HCT116 (cell line): ENCODE results near the gene CDH2. TPM values are rescaled to one million over a fixed set of nuclear protein-coding genes. Genes with fewer than 3 reads are reported as not detected.

ENCODE experiments used
- ATAC-seq: fragments of 200-7000 bp; cut with Tn5 transposase; 2 replicates; pipeline ENCODE4 v1.9.1; 2020; ENCODE audit warnings: mild to moderate bottlenecking, moderate library complexity
- Bru-seq: library from RNA; stranded (reverse); fragments of 400-500 nt; gene quantifications from one replicate; lab custom pipeline; 2021; lab: Mats Ljungman, UMichigan
- BruChase-seq, 2 experiments: library from RNA; stranded (reverse); fragments of 400-500 nt; gene quantifications; one replicate each; lab custom pipeline; 2021; lab: Mats Ljungman, UMichigan
- BruUV-seq: library from RNA; stranded (reverse); fragments of 400-500 nt; replicated peaks from 2 replicates; lab custom pipeline; 2021; lab: Mats Ljungman, UMichigan
- CTCF ChIA-PET: fragments of 300-600 bp; sonication (Branson Sonifier 250); formaldehyde crosslinking; loops from one replicate; lab custom pipeline; 2021; ENCODE audit warnings: antibody characterized with exemption; lab: Charles Lee
- POLR2A ChIA-PET: fragments of 300-600, 350-600 bp; sonication (Branson Sonifier 250); formaldehyde crosslinking; loops from one replicate; lab custom pipeline; 2021; ENCODE audit warnings: antibody characterized with exemption; lab: Charles Lee
- RAD21 ChIA-PET, 2 experiments: fragments of 300-600 bp; sonication (Branson Sonifier 250); formaldehyde crosslinking; loops; one replicate each; lab custom pipeline; 2023; ENCODE audit warnings: low total read pairs in 2 of 2; ENCODE audit not compliant: uncharacterized antibody in 2 of 2, unreplicated experiment in 2 of 2, low non-redundant PET in 1 of 2; lab: Charles Lee
- DNase-seq: peaks from one replicate; pipeline ENCODE4 v3.0.0-alpha.2; 2010; ENCODE audit warnings: low read depth, low spot score
- H2AFZ ChIP-seq: fragments of 200-600 bp; shearing (Covaris generic), sonication (generic); 2 replicates; pipeline ENCODE4 v1.6.1; 2017; ENCODE audit warnings: low read depth, mixed run types, mixed read lengths, antibody characterized with exemption, low read length; ENCODE audit not compliant: poor library complexity, severe bottlenecking
- H3K27ac ChIP-seq: 2 replicates; pipeline ENCODE4 v1.5.1; 2012; ENCODE audit warnings: low read depth, low read length
- H3K27me3 ChIP-seq: fragments of 200-600 bp; sonication (generic); 2 replicates; pipeline ENCODE4 v1.6.1; 2016; ENCODE audit warnings: mixed run types, low read length, mixed read lengths; ENCODE audit not compliant: insufficient read depth
- H3K36me3 ChIP-seq, 2 experiments: fragments of 200-500 bp in 1 of 2; fragments of 200-600 bp in 1 of 2; sonication (Bioruptor generic) in 1 of 2; sonication (generic) in 1 of 2; 2 replicates each; pipeline versions ENCODE4 v1.5.1 to v1.6.1; 2014 to 2016; ENCODE audit warnings: low read length in 2 of 2, inconsistent platforms in 1 of 2, mixed read lengths in 1 of 2, mixed run types in 1 of 2; ENCODE audit not compliant: insufficient read depth in 2 of 2, control insufficient read depth in 1 of 2
- H3K4me1 ChIP-seq, 2 experiments: fragments of 200-600 bp in 1 of 2; sonication (generic) in 1 of 2; 2 replicates each; pipeline versions ENCODE4 v1.5.1 to v1.6.1; 2012 to 2017; ENCODE audit warnings: low read length in 2 of 2, inconsistent platforms in 1 of 2, mild to moderate bottlenecking in 1 of 2, mixed read lengths in 1 of 2, mixed run types in 1 of 2, moderate library complexity in 1 of 2; ENCODE audit not compliant: insufficient read depth in 2 of 2, control insufficient read depth in 1 of 2
- H3K4me2 ChIP-seq: fragments of 200-600 bp; sonication (generic); 2 replicates; pipeline ENCODE4 v1.6.1; 2017; ENCODE audit warnings: mixed run types, low read length, mixed read lengths
- H3K4me3 ChIP-seq, 2 experiments: fragments of 200-600 bp in 1 of 2; sonication (generic) in 1 of 2; replicated peaks in 1 of 2; 2 replicates each; pipeline ENCODE4 v1.5.1; 2011 to 2016; ENCODE audit warnings: low read length in 2 of 2, control low read depth in 1 of 2, low read depth in 1 of 2, mild to moderate bottlenecking in 1 of 2, mixed read lengths in 1 of 2, mixed run types in 1 of 2
- H3K79me2 ChIP-seq: fragments of 200-600 bp; sonication (generic); 2 replicates; pipeline ENCODE4 v1.6.1; 2017; ENCODE audit warnings: mild to moderate bottlenecking, mixed run types, low read length, moderate library complexity, mixed read lengths; ENCODE audit not compliant: insufficient read depth
- H3K9ac ChIP-seq: fragments of 200-600 bp; sonication (generic); 2 replicates; pipeline ENCODE4 v1.6.1; 2016; ENCODE audit warnings: low read length, mixed read lengths
- H3K9me2 ChIP-seq: fragments of 200-600 bp; sonication (generic), shearing (Covaris generic); 2 replicates; pipeline ENCODE4 v1.6.1; 2017; ENCODE audit warnings: mixed run types, mild to moderate bottlenecking, moderate library complexity; ENCODE audit not compliant: insufficient read depth
- H3K9me3 ChIP-seq, 2 experiments: fragments of 200-500 bp in 1 of 2; fragments of 200-600 bp in 1 of 2; sonication (Bioruptor generic) in 1 of 2; sonication (generic) in 1 of 2; 2 replicates each; pipeline ENCODE4 v1.6.1; 2014 to 2017; ENCODE audit warnings: low read length in 2 of 2, mixed read lengths in 2 of 2, inconsistent platforms in 1 of 2, low read depth in 1 of 2, mild to moderate bottlenecking in 1 of 2, mixed run types in 1 of 2, moderate library complexity in 1 of 2; ENCODE audit not compliant: control insufficient read depth in 1 of 2, insufficient read depth in 1 of 2
- H4K20me1 ChIP-seq: fragments of 200-600 bp; sonication (generic), shearing (Covaris generic); 2 replicates; pipeline ENCODE4 v1.6.1; 2017; ENCODE audit warnings: mixed run types, mild to moderate bottlenecking, moderate library complexity; ENCODE audit not compliant: insufficient read depth
- ATF3 ChIP-seq: IDR thresholded peaks from 2 replicates; pipeline ENCODE4 v1.6.1; 2012
- CBX3 ChIP-seq: IDR thresholded peaks from 2 replicates; pipeline ENCODE4 v1.6.1; 2012; ENCODE audit warnings: low read depth
- CTCF ChIP-seq, 3 experiments: fragments of 200-600 bp in 1 of 3; sonication (generic) in 1 of 3; IDR thresholded peaks in 2 of 3; conservative IDR thresholded peaks in 1 of 3; 2 replicates each; pipeline ENCODE4 v1.5.1; 2012 to 2017; ENCODE audit warnings: low read depth in 2 of 3, low read length in 2 of 3, antibody characterized with exemption in 1 of 3, borderline replicate concordance in 1 of 3, control low read depth in 1 of 3, mild to moderate bottlenecking in 1 of 3, mixed read lengths in 1 of 3, mixed run types in 1 of 3, moderate library complexity in 1 of 3; ENCODE audit not compliant: insufficient read depth in 1 of 3
- EGR1 ChIP-seq: IDR thresholded peaks from 2 replicates; pipeline ENCODE4 v1.6.1; 2012; ENCODE audit warnings: low read depth
- EZH2 ChIP-seq: fragments of 200-600 bp; sonication (generic); IDR thresholded peaks from 2 replicates; pipeline ENCODE4 v1.6.1; 2017; ENCODE audit warnings: antibody characterized with exemption, mixed run types
- EZH2phosphoT487 ChIP-seq: fragments of 200-600 bp; IDR thresholded peaks from 2 replicates; pipeline ENCODE4 v1.6.1; 2018; ENCODE audit warnings: antibody characterized with exemption, borderline replicate concordance
- JUND ChIP-seq: IDR thresholded peaks from 2 replicates; pipeline ENCODE4 v1.6.1; 2012
- POLR2A ChIP-seq: IDR thresholded peaks from 2 replicates; pipeline ENCODE4 v1.7.0; 2011; ENCODE audit warnings: borderline replicate concordance; ENCODE audit not compliant: insufficient read depth, insufficient read length; ENCODE audit errors: extremely low read depth
- POLR2AphosphoS5 ChIP-seq: IDR thresholded peaks from 2 replicates; pipeline ENCODE4 v1.6.1; 2011; ENCODE audit warnings: mild to moderate bottlenecking, low read depth, low read length, moderate library complexity
- REST ChIP-seq: IDR thresholded peaks from 2 replicates; pipeline ENCODE4 v1.6.1; 2012; ENCODE audit warnings: low read depth
- SIN3A ChIP-seq: IDR thresholded peaks from 2 replicates; pipeline ENCODE4 v1.6.1; 2012; ENCODE audit warnings: low read depth
- SP1 ChIP-seq: IDR thresholded peaks from 2 replicates; pipeline ENCODE4 v1.6.1; 2012; ENCODE audit warnings: low read depth
- SRF ChIP-seq: IDR thresholded peaks from 2 replicates; pipeline ENCODE4 v1.6.1; 2012; ENCODE audit warnings: low read depth
- TCF7L2 ChIP-seq: IDR thresholded peaks from 2 replicates; pipeline ENCODE4 v1.7.0; 2011; ENCODE audit warnings: borderline replicate concordance, inconsistent platforms; ENCODE audit not compliant: insufficient read depth, insufficient read length; ENCODE audit errors: extremely low read depth
- YY1 ChIP-seq: IDR thresholded peaks from 2 replicates; pipeline ENCODE4 v1.6.1; 2011; ENCODE audit warnings: low read length, low read depth, moderate library complexity, mild to moderate bottlenecking; ENCODE audit not compliant: insufficient replicate concordance; ENCODE audit errors: extremely low read depth
- ZBTB33 ChIP-seq: IDR thresholded peaks from 2 replicates; pipeline ENCODE4 v1.6.1; 2011; ENCODE audit warnings: mild to moderate bottlenecking, low read length, moderate library complexity; ENCODE audit not compliant: insufficient replicate concordance; ENCODE audit errors: extremely low read depth
- ZFX ChIP-seq: fragments of 450-650 bp; IDR thresholded peaks from 2 replicates; pipeline ENCODE4 v1.6.1; 2017
- ZNF274 ChIP-seq: fragments of 200-500 bp; sonication (Bioruptor generic); IDR thresholded peaks from 2 replicates; pipeline ENCODE4 v1.6.1; 2014; ENCODE audit warnings: mild to moderate bottlenecking, low read depth, low read length, inconsistent platforms
- intact Hi-C: fragments of 100-400 bp; cut with micrococcal nuclease; formaldehyde crosslinking; loops from 2 replicates; pipeline ENCODE4 v1.10.0; 2022
- long read RNA-seq: library from polyadenylated mRNA; unstranded; transcript quantifications from one replicate; pipeline ENCODE4 v2.0.0, GENCODE V29; 2021; ENCODE audit not compliant: unreplicated experiment
- polyA plus RNA-seq: library from polyadenylated mRNA; unstranded; fragments of >200 nt; gene quantifications from 2 replicates; pipeline ENCODE4 v1.2.1, GENCODE V29; 2012; ENCODE audit warnings: missing spikeins
- total RNA-seq: library from RNA; stranded (reverse); gene quantifications from one replicate; pipeline ENCODE4 v1.2.1, GENCODE V29; 2021; ENCODE audit not compliant: unreplicated experiment

CDH2 gene
- total RNA-seq: 0.15 TPM
- not detected in 2 replicates for polyA plus RNA-seq
- percentile 2 among the genes with signal in this experiment for Bru-seq, nascent RNA
- BruChase-seq, experiment 1, labeled RNA remaining after a 6-hour chase: percentile 3 among the genes with signal in this experiment
- BruChase-seq, experiment 2, labeled RNA remaining after a 2-hour chase: percentile 7 among the genes with signal in this experiment
- long read RNA-seq: 0 reads

- DNase-seq: no peak
- Histone ChIP-seq H3K9me2 (no peaks in the 10 kb centered on the region), H3K9me3 (peaks cover 0 to 4% of the 10 kb centered on the region in 2 experiments; a peak in 1 of 4 replicates), H3K36me3 (no peaks in the 10 kb centered on the region), H3K27me3 (no peaks in the 10 kb centered on the region), H3K27ac (no peak within 1 kb of the TSS), H3K9ac (no peak within 1 kb of the TSS), H3K4me1 (no peaks in the 10 kb centered on the region), H3K4me3 (no peak within 1 kb of the TSS), H3K79me2 (no peaks in the 10 kb centered on the region), H2AFZ (no peak within 1 kb of the TSS), H4K20me1 (no peaks in the 10 kb centered on the region), H3K4me2 (no peak within 1 kb of the TSS)
- ChIA-PET POLR2A (no interaction called here), CTCF (no interaction called here), RAD21 (no interaction called here)
- intact Hi-C loops: no loop called here
- BruUV-seq: no TSS peak
- ATAC-seq: no peak
- TF ChIP-seq ZBTB33: no peak
- no peak for TF ChIP-seq SP1
- TF ChIP-seq SIN3A: no peak
- TF ChIP-seq ATF3: no peak
- no peak for TF ChIP-seq YY1
- TF ChIP-seq ZFX: no peak
- TF ChIP-seq SRF: no peak
- no peak for TF ChIP-seq TCF7L2
- no peak for TF ChIP-seq EZH2phosphoT487
- no peak for TF ChIP-seq CBX3
- no peak for TF ChIP-seq CTCF (IDR thresholded peaks at IDR 0.05 in 2 of 3, conservative IDR thresholded peaks at IDR 0.05 in 1 of 3; ENCODE audit: borderline replicate concordance in 1 of 3, insufficient read depth in 1 of 3, low read depth in 2 of 3, low read length in 2 of 3)
- TF ChIP-seq JUND: no peak
- TF ChIP-seq EZH2: no peak
- no peak for TF ChIP-seq REST
- no peak for TF ChIP-seq POLR2AphosphoS5
- TF ChIP-seq ZNF274: no peak
- no peak for TF ChIP-seq POLR2A
- no peak for TF ChIP-seq EGR1
Measured at GRCh38 chr18:28176948-28177827, at the start of gene CDH2. Gene CDH2, minus strand, starts transcription at chr18:28177130. Its CDS starts 108 bp downstream, at chr18:28177022.
